Activated naive CD8-positive, alpha-beta T cell treated with anti-CD3 and anti-CD28 coated beads, Interleukin-2, amount 50 U/mL, for 24 hours (primary cell): ENCODE results near the gene KRTAP9-1.
"Not testable (repeated sequence)": the region's sequence is repeated elsewhere in the genome, so short reads cannot be mapped to it uniquely, and the experiment has no call there.

ENCODE experiments used
- ATAC-seq: fragments of 150-1000 bp; cut with Tn5 transposase; one replicate; pipeline ENCODE4 v1.10.0; 2021
- DNase-seq: peaks from one replicate; pipeline ENCODE4 v3.0.0; 2021
- H3K27ac Mint-ChIP-seq: one replicate; pipeline ENCODE4 v1.8.0; 2021; ENCODE audit warnings: mild to moderate bottlenecking, mixed read lengths
- H3K27me3 Mint-ChIP-seq: one replicate; pipeline ENCODE4 v1.8.0; 2021; ENCODE audit warnings: mixed read lengths
- H3K36me3 Mint-ChIP-seq: one replicate; pipeline ENCODE4 v1.8.0; 2021; ENCODE audit warnings: low read depth, mixed read lengths
- H3K4me1 Mint-ChIP-seq: one replicate; pipeline ENCODE4 v1.8.0; 2021; ENCODE audit warnings: mixed read lengths
- H3K4me3 Mint-ChIP-seq: one replicate; pipeline ENCODE4 v1.8.0; 2021; ENCODE audit warnings: mild to moderate bottlenecking, moderate library complexity, mixed read lengths
- H3K9me3 Mint-ChIP-seq: one replicate; pipeline ENCODE4 v1.8.0; 2021; ENCODE audit warnings: mixed read lengths

Gene KRTAP9-1

GRCh38 chr17:41189837-41190318 is at the start of gene KRTAP9-1:
KRTAP9-1 (plus strand) TSS chr17:41189887; CDS start chr17:41189887, 0 bp downstream.
- H3K36me3 Mint-ChIP-seq, H3K27ac Mint-ChIP-seq, H3K4me1 Mint-ChIP-seq, ATAC-seq, H3K9me3 Mint-ChIP-seq, H3K27me3 Mint-ChIP-seq, DNase-seq, H3K4me3 Mint-ChIP-seq: not testable (repeated sequence)

DNA sequence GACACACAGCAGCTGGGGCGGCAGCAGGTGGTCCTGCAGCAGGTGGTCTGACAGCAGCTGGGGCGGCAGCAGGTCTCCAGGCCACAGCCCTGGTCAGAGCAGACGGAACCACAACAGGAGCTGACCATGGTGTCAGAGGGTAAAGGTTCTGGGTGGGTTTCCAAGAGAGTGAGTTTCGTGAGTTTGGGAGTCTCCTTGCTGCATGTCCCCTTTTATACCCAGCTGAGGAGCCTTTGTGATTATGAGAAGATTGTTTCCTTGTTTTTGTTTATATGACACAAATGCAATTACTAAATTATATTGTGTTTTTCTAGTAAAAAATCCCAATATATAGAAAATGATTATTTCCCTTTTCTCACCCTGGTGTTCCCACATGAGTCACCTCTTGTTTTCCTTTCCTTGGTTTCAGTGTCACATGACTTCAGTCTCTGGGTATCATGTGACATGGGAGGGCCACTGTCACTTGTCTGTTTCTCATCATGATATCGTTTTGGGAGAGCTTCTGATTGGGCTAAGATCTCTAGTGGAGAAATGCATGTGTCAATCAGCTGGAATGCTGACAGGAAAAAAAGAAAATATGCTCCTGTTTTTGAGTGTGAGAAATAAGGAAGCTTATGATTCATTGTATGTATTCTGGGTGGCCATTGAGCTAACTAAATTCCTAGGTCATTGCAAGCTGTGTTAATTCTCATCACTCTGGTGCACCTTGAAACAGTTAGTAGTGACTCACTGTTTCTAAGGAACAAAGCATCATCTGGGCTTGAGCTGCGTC is 49.1 kb upstream of the KRTAP9-1 start, which contains the start of gene KRTAP4-6:
KRTAP4-6 (minus strand) TSS at position 185 of the 772 bp plus-strand sequence; CDS start at position 128, 57 bp downstream.
- Mint-ChIP-seq H3K4me1 (no peaks in the 10 kb centered on the region), H3K36me3 (peaks cover 14% of the 10 kb centered on the region), H3K27me3 (peaks cover 2% of the 10 kb centered on the region), H3K4me3 (no peak within 1 kb of the TSS), H3K27ac (no peak within 1 kb of the TSS), H3K9me3 (peaks cover 38% of the 10 kb centered on the region)
- no peak for DNase-seq
- no peak for ATAC-seq

DNA sequence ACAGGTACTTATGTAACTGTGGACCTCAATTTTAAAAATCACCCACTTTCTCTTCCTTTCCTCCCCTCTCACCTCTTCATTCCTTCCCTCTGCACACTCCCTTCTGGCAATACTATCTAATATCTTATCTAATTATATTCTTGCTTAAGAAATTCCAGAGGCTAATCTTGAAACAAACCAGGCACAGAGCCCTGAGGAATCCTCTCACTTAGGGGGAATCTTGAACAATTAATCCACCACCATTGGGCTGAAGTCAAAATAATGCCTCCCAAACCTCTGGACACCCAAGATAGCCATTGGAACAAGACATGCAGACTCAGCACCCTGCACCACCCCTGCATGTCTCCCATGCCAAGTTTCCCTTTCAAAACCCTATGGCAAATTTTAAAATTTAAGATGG is 48.3 kb upstream of the KRTAP9-1 start:
- peaks cover 2% of the 10 kb centered on the region for H3K27me3 Mint-ChIP-seq
- peaks cover 14% of the 10 kb centered on the region for H3K36me3 Mint-ChIP-seq
- ATAC-seq (no peak), DNase-seq (no peak)
- no peak overlapping the region for H3K4me3 Mint-ChIP-seq
- H3K4me1 Mint-ChIP-seq, result no peaks in the 10 kb centered on the region
- no peak overlapping the region for H3K27ac Mint-ChIP-seq
- H3K9me3 Mint-ChIP-seq, result peaks cover 38% of the 10 kb centered on the region

- no peaks in the 10 kb centered on the region for H3K27me3 Mint-ChIP-seq
- H3K27ac Mint-ChIP-seq, result no peak overlapping the region
- peaks cover 1% of the 10 kb centered on the region for H3K4me1 Mint-ChIP-seq
- H3K4me3 Mint-ChIP-seq, result no peak overlapping the region
- H3K9me3 Mint-ChIP-seq, result peaks cover 25% of the 10 kb centered on the region
- no peak for ATAC-seq
- peaks cover 10% of the 10 kb centered on the region for H3K36me3 Mint-ChIP-seq
- no peak for DNase-seq
These were observed 44.8 kb upstream of the KRTAP9-1 start for GRCh38 chr17:41144846-41145245.

GRCh38 chr17:41145261-41145660 is 44.4 kb upstream of the KRTAP9-1 start:
- no peaks in the 10 kb centered on the region for H3K27me3 Mint-ChIP-seq
- H3K36me3 Mint-ChIP-seq, result peaks cover 10% of the 10 kb centered on the region
- H3K27ac Mint-ChIP-seq, result no peak overlapping the region
- H3K4me1 Mint-ChIP-seq, result peaks cover 1% of the 10 kb centered on the region
- no peak for ATAC-seq
- no peak for DNase-seq
- H3K9me3 Mint-ChIP-seq, result peaks cover 25% of the 10 kb centered on the region
- no peak overlapping the region for H3K4me3 Mint-ChIP-seq

DNA sequence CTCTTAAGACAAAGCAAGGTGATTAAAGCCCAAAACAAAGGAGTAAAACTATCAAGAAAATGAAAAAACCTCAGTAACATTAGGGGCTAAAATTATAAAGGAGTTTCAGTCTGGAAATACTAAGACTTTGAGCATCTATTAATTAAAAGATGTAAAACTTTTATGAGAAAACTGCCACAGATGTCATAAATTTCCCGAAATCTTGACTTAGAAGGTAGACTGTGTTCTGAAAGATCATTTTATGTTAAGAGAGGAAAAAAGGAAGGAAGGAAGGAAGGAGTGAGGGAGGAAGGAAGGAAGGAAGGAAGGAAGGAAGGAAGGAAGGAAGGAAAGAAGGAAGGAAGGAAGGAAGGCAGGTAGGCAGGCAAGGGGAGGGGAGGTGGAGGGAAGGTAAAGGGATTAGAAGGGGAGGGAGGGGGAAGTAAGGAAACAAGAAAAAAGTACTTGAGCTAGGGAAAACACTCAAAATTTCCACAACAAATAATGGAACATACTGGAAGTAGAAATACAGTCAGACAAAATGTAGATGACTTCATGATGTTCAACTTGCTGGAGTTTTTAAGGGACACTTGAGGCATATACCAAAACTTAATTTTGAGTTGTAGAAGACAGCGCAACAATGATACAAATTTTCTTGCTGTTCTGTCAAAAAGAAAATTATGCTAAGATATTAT is 42.0 kb upstream of the KRTAP9-1 start:
- Mint-ChIP-seq H3K27me3 (no peaks in the 10 kb centered on the region), H3K4me3 (no peak overlapping the region), H3K9me3 (peaks cover 13% of the 10 kb centered on the region), H3K36me3 (peaks cover 6% of the 10 kb centered on the region), H3K27ac (no peak overlapping the region), H3K4me1 (peaks cover 1% of the 10 kb centered on the region)
- ATAC-seq (no peak), DNase-seq (no peak)

DNA sequence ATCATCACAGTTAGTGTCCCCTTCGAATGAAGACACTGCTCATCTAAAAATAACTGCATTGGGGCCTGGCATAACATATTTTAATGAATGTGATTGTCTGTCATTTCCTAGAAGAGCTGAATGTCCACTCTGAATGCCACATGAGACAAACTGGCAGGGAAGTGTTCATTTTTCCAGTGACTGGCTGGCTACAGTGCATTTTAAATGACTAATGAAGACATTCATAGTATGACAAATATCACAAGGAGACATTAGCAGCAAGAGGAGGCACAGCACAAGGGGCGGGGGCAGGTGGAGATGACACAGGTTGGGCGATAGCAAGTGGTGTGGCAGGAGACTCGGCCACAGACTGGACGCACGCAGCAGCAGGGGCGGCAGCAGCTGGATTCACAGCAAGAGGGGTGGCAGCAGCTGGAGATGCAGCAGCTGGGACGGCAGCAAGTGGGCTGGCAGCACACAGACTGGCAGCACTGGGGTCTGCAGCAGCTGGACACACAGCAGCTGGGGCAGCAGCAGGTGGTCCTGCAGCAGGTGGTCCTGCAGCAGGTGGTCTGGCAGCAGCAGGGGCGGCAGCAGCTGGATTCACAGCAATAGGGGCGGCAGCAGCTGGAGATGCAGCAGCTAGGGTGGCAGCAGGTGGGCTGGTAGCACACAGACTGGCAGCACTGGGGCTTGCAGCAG is 40.6 kb upstream of the KRTAP9-1 start:
- H3K27me3 Mint-ChIP-seq, DNase-seq, H3K36me3 Mint-ChIP-seq, H3K9me3 Mint-ChIP-seq, H3K27ac Mint-ChIP-seq, H3K4me3 Mint-ChIP-seq, H3K4me1 Mint-ChIP-seq, ATAC-seq: not testable (repeated sequence)

GRCh38 chr17:41149652-41149985 is 40.1 kb upstream of the KRTAP9-1 start, which contains the start of gene KRTAP4-5:
KRTAP4-5 (minus strand) TSS chr17:41149825; CDS start chr17:41149767, 58 bp downstream.
- no peak for DNase-seq
- Mint-ChIP-seq H3K27me3 (no peaks in the 10 kb centered on the region), H3K4me1 (peaks cover 1% of the 10 kb centered on the region), H3K27ac (no peak within 1 kb of the TSS), H3K4me3 (no peak within 1 kb of the TSS), H3K36me3 (no peaks in the 10 kb centered on the region), H3K9me3 (no peaks in the 10 kb centered on the region)
- no peak for ATAC-seq

- Mint-ChIP-seq H3K4me3 (no peak overlapping the region), H3K27me3 (no peaks in the 10 kb centered on the region), H3K27ac (no peak overlapping the region), H3K4me1 (peaks cover 1% of the 10 kb centered on the region), H3K9me3 (no peaks in the 10 kb centered on the region), H3K36me3 (no peaks in the 10 kb centered on the region)
- no peak for ATAC-seq
- DNase-seq, result no peak
These were observed 39.7 kb upstream of the KRTAP9-1 start for GRCh38 chr17:41150026-41150425.

DNA sequence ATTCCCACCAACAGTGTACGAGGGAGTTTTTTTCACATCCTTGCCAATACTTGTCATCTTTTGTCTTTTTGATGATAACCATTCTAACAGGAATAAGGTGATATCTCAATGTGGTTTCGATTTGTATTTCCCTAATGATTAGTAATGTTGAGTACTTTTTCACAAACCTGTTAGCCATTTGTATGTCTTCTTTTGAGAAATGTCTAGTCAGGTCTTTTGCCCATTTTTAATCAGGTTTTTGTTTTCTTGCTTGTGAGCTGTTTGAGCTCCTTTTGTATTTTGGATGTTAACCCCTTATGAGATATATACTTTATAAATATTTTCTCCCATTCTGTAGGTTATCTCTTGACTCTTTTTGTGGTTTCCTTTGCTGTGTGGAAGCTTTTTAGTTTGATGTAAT is 38.2 kb upstream of the KRTAP9-1 start:
- DNase-seq (no peak), ATAC-seq (no peak)
- Mint-ChIP-seq H3K4me3 (no peak overlapping the region), H3K27me3 (no peaks in the 10 kb centered on the region), H3K36me3 (no peaks in the 10 kb centered on the region), H3K27ac (no peak overlapping the region), H3K9me3 (no peaks in the 10 kb centered on the region), H3K4me1 (peaks cover 1% of the 10 kb centered on the region)

GRCh38 chr17:41153856-41154255 is 35.8 kb upstream of the KRTAP9-1 start:
- DNase-seq (no peak), ATAC-seq (no peak)
- no peaks in the 10 kb centered on the region for H3K36me3 Mint-ChIP-seq
- no peak overlapping the region for H3K27ac Mint-ChIP-seq
- H3K4me3 Mint-ChIP-seq, result no peak overlapping the region
- H3K4me1 Mint-ChIP-seq, result no peaks in the 10 kb centered on the region
- no peaks in the 10 kb centered on the region for H3K27me3 Mint-ChIP-seq
- H3K9me3 Mint-ChIP-seq, result no peaks in the 10 kb centered on the region

GRCh38 chr17:41160190-41160589 is 29.5 kb upstream of the KRTAP9-1 start:
- ATAC-seq, H3K27ac Mint-ChIP-seq, H3K36me3 Mint-ChIP-seq, H3K4me3 Mint-ChIP-seq, H3K27me3 Mint-ChIP-seq, DNase-seq, H3K4me1 Mint-ChIP-seq, H3K9me3 Mint-ChIP-seq: not testable (repeated sequence)

GRCh38 chr17:41160648-41161047 is 29.0 kb upstream of the KRTAP9-1 start, which contains the start of gene KRTAP4-4:
KRTAP4-4 (minus strand) TSS chr17:41160748; CDS start chr17:41160691, 57 bp downstream.
- H3K9me3 Mint-ChIP-seq, result no peaks in the 10 kb centered on the region
- ATAC-seq (no peak), DNase-seq (no peak)
- no peak within 1 kb of the TSS for H3K4me3 Mint-ChIP-seq
- no peak within 1 kb of the TSS for H3K27ac Mint-ChIP-seq
- H3K36me3 Mint-ChIP-seq, result no peaks in the 10 kb centered on the region
- no peaks in the 10 kb centered on the region for H3K4me1 Mint-ChIP-seq
- peaks cover 2% of the 10 kb centered on the region for H3K27me3 Mint-ChIP-seq

DNA sequence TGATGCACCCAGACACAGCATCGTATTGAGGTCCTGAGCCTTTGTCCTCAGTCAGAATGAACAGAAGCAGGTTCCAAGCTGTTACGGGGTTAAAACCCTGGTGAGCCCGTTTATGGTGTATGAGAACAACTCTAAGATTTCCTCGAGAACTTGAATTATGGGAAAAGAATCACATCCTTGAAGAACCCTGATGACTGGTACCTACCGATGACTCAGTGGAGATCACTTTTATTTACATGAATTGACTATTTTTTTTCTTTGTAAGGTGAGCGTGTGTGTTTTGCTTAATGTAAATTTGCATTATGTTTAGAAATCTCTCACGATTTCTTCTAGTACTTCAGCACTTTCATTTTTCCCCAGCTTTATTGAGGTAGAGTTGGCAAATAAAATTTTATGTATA is 25.9 kb upstream of the KRTAP9-1 start:
- H3K27me3 Mint-ChIP-seq, result peaks cover 2% of the 10 kb centered on the region

More for the DNA sequence above, 25.9 kb upstream of the KRTAP9-1 start:
- no peaks in the 10 kb centered on the region for H3K9me3 Mint-ChIP-seq
- DNase-seq (no peak), ATAC-seq (no peak)
- no peaks in the 10 kb centered on the region for H3K4me1 Mint-ChIP-seq
- H3K4me3 Mint-ChIP-seq, result no peak overlapping the region
- H3K27ac Mint-ChIP-seq, result no peak overlapping the region
- no peaks in the 10 kb centered on the region for H3K36me3 Mint-ChIP-seq
